Stimulated activated naive B cell treated with anti-CD40 and anti-IgM and Interleukin-4, amounts not matched to agents 10 μg/mL and 1 μg/mL and 100 μg/mL, for 72 hours (primary cell): ENCODE results near the gene TUBGCP6.
"Not testable (repeated sequence)": the region's sequence is repeated elsewhere in the genome, so short reads cannot be mapped to it uniquely, and the experiment has no call there.

Experiments used
- ATAC-seq, 2 donors: fragments of 150-1000 bp; cut with Tn5 transposase; replicated peaks; 2 replicates each; pipeline ENCODE4 v1.10.0; 2021; ENCODE audit warnings: moderate library complexity in 1 of 2
- DNase-seq: peaks from one replicate; pipeline ENCODE4 v3.0.0; 2021
- H3K27ac Mint-ChIP-seq: one replicate; pipeline ENCODE4 v1.8.0; 2022; ENCODE audit warnings: mild to moderate bottlenecking, mixed read lengths
- H3K27me3 Mint-ChIP-seq, 2 donors: one replicate each; pipeline ENCODE4 v1.8.0; 2022; ENCODE audit warnings: mixed read lengths in 2 of 2
- H3K36me3 Mint-ChIP-seq, 2 donors: one replicate each; pipeline ENCODE4 v1.8.0; 2022; ENCODE audit warnings: mixed read lengths in 2 of 2, mild to moderate bottlenecking in 1 of 2
- H3K4me1 Mint-ChIP-seq, 2 donors: one replicate each; pipeline ENCODE4 v1.8.0; 2022; ENCODE audit warnings: mixed read lengths in 2 of 2, mild to moderate bottlenecking in 1 of 2
- H3K4me3 Mint-ChIP-seq, 2 donors: one replicate each; pipeline ENCODE4 v1.8.0; 2022; ENCODE audit warnings: mild to moderate bottlenecking in 2 of 2, mixed read lengths in 2 of 2, moderate library complexity in 1 of 2
- H3K9me3 Mint-ChIP-seq, 2 donors: one replicate each; pipeline ENCODE4 v1.8.0; 2022; ENCODE audit warnings: mixed read lengths in 2 of 2, mild to moderate bottlenecking in 1 of 2

The TUBGCP6 gene

DNA sequence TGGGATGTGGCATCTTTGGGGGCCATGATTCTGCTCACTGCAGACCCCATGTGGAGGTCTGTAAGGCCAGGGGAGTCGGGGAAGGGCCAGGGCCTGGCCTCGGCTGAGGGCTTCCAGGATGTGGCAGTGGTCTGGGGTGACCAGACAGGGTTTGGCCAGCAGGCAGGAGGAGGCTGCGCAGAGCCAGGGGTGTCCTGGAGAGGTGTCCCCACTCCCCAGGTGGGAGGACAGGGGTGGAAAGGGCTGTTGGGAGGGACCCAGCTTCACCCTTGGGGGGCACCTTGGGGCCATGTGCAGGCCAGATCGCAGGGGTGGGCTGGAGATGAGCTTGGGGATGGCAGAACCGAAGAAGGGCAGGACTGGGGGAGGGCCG, 70.9 kb downstream of the TUBGCP6 start:
- peaks cover 37 to 65% of the 10 kb centered on the region in 2 donors for H3K4me1 Mint-ChIP-seq
- peak overlapping the region in 1 of 2 donors; percentile 25 for H3K4me3 Mint-ChIP-seq
- peaks cover 4 to 8% of the 10 kb centered on the region in 2 donors for H3K27me3 Mint-ChIP-seq
- peaks cover 15 to 18% of the 10 kb centered on the region in 2 donors for H3K36me3 Mint-ChIP-seq
- H3K27ac Mint-ChIP-seq: no peak overlapping the region
- ATAC-seq: no peak
- DNase-seq: no peak
- H3K9me3 Mint-ChIP-seq: no peaks in the 10 kb centered on the region

DNA sequence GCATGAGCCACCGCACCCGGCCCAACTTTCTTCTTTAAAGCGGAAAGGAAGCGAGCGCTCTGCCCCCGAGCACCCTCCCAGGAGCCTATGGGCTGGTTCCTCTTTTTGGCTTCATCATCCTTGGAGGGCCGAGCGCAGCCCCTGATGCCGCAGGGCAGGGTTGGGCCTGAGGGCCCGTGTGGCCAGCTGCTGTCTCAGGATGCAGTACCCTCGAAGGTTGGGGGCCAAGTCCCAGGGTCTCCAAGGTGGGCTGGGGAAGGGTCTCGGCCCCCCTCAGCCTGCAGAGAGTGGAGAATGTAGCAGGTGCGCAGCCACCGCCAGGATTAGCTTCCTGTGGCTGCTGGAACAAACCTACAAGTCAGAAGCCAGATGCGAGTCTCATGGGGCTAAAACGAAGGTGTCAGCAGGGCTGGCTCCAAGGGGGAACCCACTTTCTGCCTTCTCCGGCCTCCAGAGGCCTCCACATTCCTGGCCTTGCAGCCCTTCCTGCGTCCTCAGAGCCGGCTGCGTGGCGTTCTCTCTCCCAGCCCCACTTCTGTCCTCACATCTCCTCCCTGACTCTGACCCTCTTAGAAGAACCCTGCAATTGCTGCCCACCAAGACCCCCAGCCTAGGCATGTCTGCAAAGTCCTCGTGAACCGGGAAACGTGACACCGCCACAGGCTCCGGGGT, 71.4 kb downstream of the TUBGCP6 start:
- peaks cover 41 to 71% of the 10 kb centered on the region in 2 donors for H3K4me1 Mint-ChIP-seq
- peak overlapping the region in 1 of 2 donors; percentile 64 for H3K4me3 Mint-ChIP-seq
- no peaks in the 10 kb centered on the region for H3K9me3 Mint-ChIP-seq
- H3K36me3 Mint-ChIP-seq: peaks cover 15% of the 10 kb centered on the region in 2 donors
- DNase-seq (no peak), ATAC-seq (peak; percentile 69 to 76)
- peak overlapping the region; percentile 71 for H3K27ac Mint-ChIP-seq
- H3K27me3 Mint-ChIP-seq: peaks cover 9 to 13% of the 10 kb centered on the region in 2 donors

DNA sequence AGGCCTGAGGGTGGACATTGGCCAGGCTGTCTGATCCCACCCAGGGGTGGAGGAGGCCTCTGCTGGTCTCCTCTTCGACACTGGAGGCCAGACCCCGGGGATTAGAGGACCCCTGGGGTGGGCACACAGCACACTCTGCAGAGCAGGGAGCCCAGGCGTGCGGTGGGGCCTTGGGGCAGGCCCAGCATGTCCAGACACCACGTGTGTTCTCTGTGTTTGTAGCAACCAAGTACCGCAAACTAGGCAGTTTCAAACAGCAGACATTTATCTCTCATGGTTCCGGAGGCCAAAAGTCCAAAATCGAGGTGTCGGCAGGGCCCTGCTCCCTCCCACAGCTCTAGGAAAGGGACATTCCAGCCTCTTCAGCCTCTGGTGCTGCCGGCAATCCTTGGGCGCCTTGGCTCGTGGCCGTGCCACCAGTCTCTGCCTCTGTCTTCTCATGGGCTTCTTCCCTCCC, 72.8 kb downstream of the TUBGCP6 start:
- DNase-seq (no peak), ATAC-seq (no peak)
- Mint-ChIP-seq H3K27ac (peak overlapping the region; percentile 69), H3K27me3 (peaks cover 19 to 23% of the 10 kb centered on the region in 2 donors), H3K4me1 (peaks cover 41 to 64% of the 10 kb centered on the region in 2 donors), H3K36me3 (peaks cover 7 to 8% of the 10 kb centered on the region in 2 donors), H3K4me3 (peak overlapping the region; percentile 25 to 64), H3K9me3 (no peaks in the 10 kb centered on the region)

DNA sequence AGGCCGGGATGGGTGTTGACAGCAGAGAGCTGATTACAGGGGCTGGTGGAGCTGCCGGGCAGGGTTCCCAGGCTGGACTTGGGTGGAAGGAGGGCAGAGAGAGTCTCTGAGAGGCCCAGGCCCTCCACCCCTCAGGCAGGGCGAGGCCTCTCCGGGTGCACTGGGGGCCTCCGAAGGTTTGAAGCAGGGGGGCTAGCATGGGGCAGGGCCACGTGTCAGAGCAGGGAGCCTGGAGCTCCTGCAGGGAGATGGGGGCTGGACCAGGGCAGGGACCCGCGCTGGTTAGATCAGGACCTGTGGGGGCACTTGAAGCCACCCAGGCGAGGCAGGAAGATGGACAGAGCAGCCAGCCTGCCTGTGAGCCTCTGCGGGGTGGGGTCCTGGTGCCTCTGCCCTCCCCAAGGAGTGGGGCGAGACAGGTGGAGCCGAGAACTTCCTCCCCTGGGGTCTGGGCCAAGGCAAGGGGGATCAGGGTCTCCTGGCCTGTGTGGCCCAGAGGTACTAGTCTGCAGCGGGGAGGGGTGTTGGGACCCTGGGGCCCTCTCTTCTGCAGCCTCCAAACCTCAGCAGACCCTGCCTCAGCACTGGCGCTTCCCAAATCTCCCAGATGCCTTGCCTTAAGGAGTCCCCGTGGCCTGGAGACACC, 73.4 kb downstream of the TUBGCP6 start:
- ATAC-seq: no peak
- H3K36me3 Mint-ChIP-seq: peaks cover 2 to 4% of the 10 kb centered on the region in 2 donors

DNA sequence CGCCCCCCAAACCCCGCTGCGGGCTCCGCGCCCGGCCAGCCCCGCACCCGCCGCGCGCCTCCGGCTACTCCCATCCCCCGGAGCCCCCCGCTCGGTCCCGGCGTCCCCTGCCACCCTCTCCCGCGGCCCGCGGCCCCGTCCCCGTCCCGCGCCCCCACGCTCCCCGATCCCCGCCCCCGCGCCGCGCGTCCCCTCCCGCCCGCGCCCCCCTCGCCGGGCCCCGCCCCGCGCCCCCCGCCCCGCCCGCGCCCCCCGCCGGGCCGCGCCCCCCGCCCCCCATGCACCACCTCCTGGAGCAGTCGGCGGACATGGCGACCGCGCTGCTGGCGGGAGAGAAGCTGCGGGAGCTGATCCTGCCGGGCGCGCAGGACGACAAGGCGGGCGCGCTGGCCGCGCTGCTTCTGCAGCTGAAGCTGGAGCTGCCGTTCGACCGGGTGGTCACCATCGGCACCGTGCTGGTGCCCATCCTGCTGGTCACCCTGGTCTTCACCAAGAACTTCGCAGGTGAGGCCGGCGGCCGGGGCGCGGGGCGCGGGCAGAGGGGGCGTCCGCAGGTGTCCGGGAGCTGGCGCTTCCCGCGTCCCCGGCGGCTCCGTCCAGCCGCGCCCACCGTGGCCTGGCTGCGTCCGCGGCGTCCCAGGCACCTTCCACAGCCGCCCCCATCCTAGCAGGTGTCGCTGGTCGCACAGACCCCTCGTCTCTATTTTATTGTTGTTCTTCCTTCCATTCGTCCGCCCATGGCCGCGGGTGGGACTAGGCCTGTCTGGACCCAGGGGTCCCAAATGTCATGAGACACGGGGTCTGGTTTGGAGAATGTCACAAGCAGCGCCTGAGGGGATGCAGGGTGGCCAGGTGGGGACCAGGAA, 74.1 kb downstream of the TUBGCP6 start, which contains the start of gene PANX2:
Gene PANX2, plus strand, starts transcription at position 279 of the 866 bp plus-strand sequence. Its CDS starts 0 bp downstream, at position 279.
- H3K4me3 Mint-ChIP-seq: peak within 1 kb of the TSS; percentile 85 to 87
- peaks cover 33 to 51% of the 10 kb centered on the region in 2 donors for H3K4me1 Mint-ChIP-seq
- H3K27ac Mint-ChIP-seq: peak within 1 kb of the TSS; percentile 92
- DNase-seq: no peak
- no peaks in the 10 kb centered on the region for H3K36me3 Mint-ChIP-seq
- H3K27me3 Mint-ChIP-seq: peaks cover 19 to 23% of the 10 kb centered on the region in 2 donors
- no peaks in the 10 kb centered on the region for H3K9me3 Mint-ChIP-seq
- peak in 1 of 2 donors; percentile 8 for ATAC-seq

More for the DNA sequence above, 73.4 kb downstream of the TUBGCP6 start:
- Mint-ChIP-seq H3K9me3 (no peaks in the 10 kb centered on the region), H3K4me3 (peak overlapping the region; percentile 85 to 87), H3K4me1 (peaks cover 40 to 58% of the 10 kb centered on the region in 2 donors), H3K27me3 (peaks cover 19 to 23% of the 10 kb centered on the region in 2 donors), H3K27ac (peak overlapping the region; percentile 92)
- DNase-seq: no peak

DNA sequence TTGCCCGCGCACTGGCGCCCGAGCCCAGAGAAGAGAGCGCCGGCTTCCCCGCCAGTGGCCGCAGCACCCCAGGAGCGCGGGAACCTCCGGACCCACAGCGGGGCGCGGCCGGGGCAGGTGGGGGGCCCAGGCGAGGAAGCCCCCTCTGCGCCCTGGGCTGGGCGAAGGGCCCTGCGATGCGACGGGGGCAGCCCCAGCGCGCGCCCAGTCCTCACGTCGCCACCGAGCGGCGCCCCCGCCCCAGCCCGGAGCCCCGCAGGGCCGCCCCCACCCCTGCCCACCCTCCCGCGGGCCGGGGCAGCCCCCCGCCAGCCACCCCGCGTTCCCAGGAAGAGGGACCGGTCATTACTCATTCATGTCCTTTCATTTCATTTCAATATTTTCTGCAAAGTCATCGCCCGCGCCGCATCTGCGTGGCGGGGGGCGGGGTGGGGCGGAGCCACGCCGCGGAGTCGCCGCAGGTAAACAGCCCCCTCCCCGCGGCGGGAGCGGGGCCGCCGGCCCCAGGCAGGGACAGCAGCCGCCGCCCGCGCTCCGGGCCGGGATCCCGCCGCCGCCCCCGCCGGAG, 75.0 kb downstream of the TUBGCP6 start:
- Mint-ChIP-seq H3K4me1 (peaks cover 30 to 47% of the 10 kb centered on the region in 2 donors), H3K4me3 (peak overlapping the region; percentile 84 to 86), H3K27ac (peak overlapping the region; percentile 85), H3K9me3 (no peaks in the 10 kb centered on the region), H3K36me3 (no peaks in the 10 kb centered on the region), H3K27me3 (peaks cover 23% of the 10 kb centered on the region in 2 donors)
- ATAC-seq: peak; percentile 70 to 75
- DNase-seq: peak; percentile 60

DNA sequence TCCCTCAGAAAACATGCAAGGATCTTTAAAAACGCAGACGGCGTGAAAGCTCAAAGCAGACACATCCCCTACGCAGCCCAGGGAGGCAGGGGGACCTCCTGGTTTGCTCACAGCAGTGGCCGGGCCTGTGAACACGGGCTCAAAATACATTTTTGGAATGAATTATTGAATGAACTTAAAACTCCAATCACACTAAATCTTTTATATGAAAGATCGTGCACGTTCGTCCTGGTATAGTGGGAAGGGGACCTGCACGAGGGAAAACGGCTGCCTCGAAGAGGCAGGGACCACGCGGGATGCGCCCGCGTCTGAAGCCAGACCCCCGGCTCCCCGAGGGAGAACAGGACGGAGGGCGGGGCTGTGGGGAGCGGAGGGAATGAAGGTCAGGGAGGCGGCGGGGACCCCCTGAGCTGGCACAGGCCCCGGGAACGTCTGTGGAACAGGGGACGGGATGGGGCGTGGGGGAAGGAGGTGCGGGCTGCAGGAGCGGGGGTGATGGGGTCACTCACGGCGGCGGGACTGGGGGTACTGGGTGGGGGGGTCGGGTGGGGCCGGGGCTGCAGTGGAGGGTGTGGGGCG, 75.6 kb downstream of the TUBGCP6 start:
- ATAC-seq (peak in 1 of 2 donors; percentile 3), DNase-seq (no peak)
- Mint-ChIP-seq H3K27me3 (peaks cover 24 to 25% of the 10 kb centered on the region in 2 donors), H3K4me1 (peaks cover 30 to 47% of the 10 kb centered on the region in 2 donors), H3K4me3 (peak overlapping the region; percentile 84 to 86), H3K36me3 (no peaks in the 10 kb centered on the region), H3K27ac (peak overlapping the region; percentile 96), H3K9me3 (no peaks in the 10 kb centered on the region)

DNA sequence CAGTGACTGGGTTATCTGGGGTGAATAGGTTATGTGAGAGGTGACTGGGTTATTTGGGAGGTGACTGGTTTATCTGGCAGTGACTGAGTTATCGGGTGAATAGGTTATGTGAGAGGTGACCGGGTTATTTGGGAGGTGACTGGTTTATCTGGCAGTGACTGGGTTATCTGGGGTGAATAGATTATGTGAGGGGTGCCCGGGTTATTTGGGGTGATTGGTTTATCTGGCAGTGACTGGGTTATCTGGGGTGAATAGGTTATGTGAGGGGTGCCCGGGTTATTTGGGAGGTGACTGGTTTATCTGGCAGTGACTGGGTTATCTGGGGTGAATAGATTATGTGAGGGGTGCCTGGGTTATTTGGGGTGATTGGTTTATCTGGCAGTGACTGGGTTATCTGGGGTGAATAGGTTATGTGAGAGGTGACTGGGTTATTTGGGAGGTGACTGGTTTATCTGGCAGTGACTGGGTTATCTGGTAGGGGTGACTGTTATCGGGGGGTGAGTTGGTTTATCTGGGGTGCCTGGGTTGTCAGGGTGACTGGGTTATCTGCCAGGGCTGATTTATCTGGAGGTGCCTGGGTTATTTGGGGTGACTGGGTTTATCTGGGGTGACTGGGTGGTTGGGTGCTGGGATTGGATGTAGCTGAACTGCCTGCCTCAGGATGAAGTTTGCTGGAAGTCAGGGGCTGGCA, 76.2 kb downstream of the TUBGCP6 start:
- not testable (repeated sequence) for ATAC-seq, H3K9me3 Mint-ChIP-seq, H3K36me3 Mint-ChIP-seq, DNase-seq
- Mint-ChIP-seq H3K27me3 (peaks cover 26 to 28% of the 10 kb centered on the region in 2 donors), H3K4me3 (peak overlapping the region; percentile 84 to 86), H3K27ac (peak overlapping the region; percentile 96), H3K4me1 (peaks cover 27 to 46% of the 10 kb centered on the region in 2 donors)

DNA sequence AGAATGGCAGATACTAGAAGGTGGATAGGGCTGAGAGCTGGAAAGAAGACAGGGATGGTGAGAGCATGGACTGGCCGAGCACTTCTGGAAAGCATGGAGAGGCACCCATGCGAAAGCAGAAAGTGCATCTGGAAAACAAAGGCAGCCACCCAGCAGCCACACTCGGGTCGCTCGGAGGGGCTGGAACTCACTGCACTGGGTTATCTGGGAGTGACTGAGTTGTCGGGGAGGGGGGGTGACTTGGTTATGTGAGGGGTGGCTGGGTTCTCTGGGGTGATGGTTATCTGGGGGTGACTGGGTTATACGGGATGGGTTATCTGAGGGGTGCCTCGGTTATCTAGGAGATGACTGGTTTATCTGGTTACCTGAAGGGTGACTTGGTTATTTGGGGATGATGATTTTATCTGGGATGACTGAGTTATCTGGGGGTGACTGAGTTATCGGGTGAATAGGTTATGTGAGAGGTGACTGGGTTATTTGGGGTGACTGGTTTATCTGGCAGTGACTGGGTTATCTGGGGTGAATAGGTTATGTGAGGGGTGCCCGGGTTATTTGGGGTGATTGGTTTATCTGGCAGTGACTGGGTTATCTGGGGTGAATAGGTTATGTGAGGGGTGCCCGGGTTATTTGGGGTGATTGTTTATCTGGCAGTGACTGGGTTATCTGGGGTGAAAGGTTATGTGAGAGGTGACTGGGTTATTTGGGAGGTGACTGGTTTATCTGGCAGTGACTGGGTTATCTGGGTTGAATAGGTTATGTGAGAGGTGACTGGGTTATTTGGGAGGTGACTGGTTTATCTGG, 76.9 kb downstream of the TUBGCP6 start:
- Mint-ChIP-seq H3K4me1 (peaks cover 20 to 39% of the 10 kb centered on the region in 2 donors), H3K4me3 (peak overlapping the region in 1 of 2 donors; percentile 7), H3K9me3 (no peaks in the 10 kb centered on the region), H3K27ac (peak overlapping the region; percentile 32), H3K27me3 (peaks cover 27 to 28% of the 10 kb centered on the region in 2 donors), H3K36me3 (no peaks in the 10 kb centered on the region)
- DNase-seq (no peak), ATAC-seq (no peak)
